Measurements from ENCODE around the gene HTRA1. TPM values are rescaled to one million over a fixed set of nuclear protein-coding genes. Genes with fewer than 3 reads are reported as not detected.

The HTRA1 gene
- total RNA-seq, 1 donor from 2014 or later = 17.0 TPM

- Mint-ChIP-seq H3K27ac (no peak overlapping the region), H3K9me3 (no peaks in the 10 kb centered on the region), H3K4me3 (no peak overlapping the region), H3K36me3 (no peaks in the 10 kb centered on the region), H3K4me1 (peaks cover 17% of the 10 kb centered on the region), H3K27me3 (ENCODE audit: insufficient read depth, low read depth) (peaks cover 11% of the 10 kb centered on the region)
- Histone ChIP-seq H3K27me3 (no peaks in the 10 kb centered on the region), H3K79me2 (ENCODE audit: low read depth) (no peaks in the 10 kb centered on the region), H3K4me2 (no peak overlapping the region), H3K9me3 (ENCODE audit: low read depth) (no peaks in the 10 kb centered on the region), H3K9ac (no peak overlapping the region), H3K4me1 (no peaks in the 10 kb centered on the region), H3K4me3 (no peak overlapping the region), H3F3A (ENCODE audit: low read depth) (no peaks in the 10 kb centered on the region), H3K36me3 (no peaks in the 10 kb centered on the region), H4K20me1 (ENCODE audit: low read depth) (no peaks in the 10 kb centered on the region), H3K27ac (no peak overlapping the region), H2AFZ (replicated peaks) (no peak overlapping the region)
- TF ChIP-seq, protein P1, sequence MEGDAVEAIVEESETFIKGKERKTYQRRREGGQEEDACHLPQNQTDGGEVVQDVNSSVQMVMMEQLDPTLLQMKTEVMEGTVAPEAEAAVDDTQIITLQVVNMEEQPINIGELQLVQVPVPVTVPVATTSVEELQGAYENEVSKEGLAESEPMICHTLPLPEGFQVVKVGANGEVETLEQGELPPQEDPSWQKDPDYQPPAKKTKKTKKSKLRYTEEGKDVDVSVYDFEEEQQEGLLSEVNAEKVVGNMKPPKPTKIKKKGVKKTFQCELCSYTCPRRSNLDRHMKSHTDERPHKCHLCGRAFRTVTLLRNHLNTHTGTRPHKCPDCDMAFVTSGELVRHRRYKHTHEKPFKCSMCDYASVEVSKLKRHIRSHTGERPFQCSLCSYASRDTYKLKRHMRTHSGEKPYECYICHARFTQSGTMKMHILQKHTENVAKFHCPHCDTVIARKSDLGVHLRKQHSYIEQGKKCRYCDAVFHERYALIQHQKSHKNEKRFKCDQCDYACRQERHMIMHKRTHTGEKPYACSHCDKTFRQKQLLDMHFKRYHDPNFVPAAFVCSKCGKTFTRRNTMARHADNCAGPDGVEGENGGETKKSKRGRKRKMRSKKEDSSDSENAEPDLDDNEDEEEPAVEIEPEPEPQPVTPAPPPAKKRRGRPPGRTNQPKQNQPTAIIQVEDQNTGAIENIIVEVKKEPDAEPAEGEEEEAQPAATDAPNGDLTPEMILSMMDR (IDR thresholded peaks at IDR 0.05) = no peak
- TF ChIP-seq EZH2phosphoT487 (IDR thresholded peaks at IDR 0.05) (no peak), EZH2 (IDR thresholded peaks at IDR 0.05) (no peak)
- DNase-seq (ENCODE audit: low spot score) = no peak
These were observed 52.9 kb downstream of the HTRA1 start for GRCh38 chr10:122514045-122514840.

DNA sequence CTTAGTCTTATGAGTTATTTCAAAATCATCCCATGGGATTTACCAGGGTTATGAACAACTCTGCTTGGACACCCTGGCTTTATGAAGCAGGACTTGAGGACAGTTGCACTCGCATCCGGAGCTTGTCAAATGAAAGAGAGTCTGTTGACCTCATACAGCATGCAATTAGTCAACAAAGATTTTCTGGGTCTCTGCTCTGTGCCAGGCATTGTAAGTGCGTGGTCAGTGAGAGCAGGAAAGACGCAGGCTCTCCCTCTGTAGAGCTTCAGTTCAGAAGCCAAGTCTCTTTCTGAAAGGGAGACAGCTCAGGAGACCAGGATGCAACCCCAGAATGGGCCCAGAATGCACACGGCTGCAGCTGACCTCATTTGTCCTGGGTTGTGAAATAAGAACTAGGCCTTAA is 53.7 kb downstream of the HTRA1 start:
- no peak overlapping the region for H3K4me3 ChIP-seq
- Mint-ChIP-seq H3K36me3 (no peaks in the 10 kb centered on the region), H3K9me3 (no peaks in the 10 kb centered on the region), H3K27me3 (ENCODE audit: insufficient read depth, low read depth) (peaks cover 11% of the 10 kb centered on the region), H3K4me3 (no peak overlapping the region), H3K27ac (no peak overlapping the region), H3K4me1 (peaks cover 15% of the 10 kb centered on the region)
- H3K79me2 ChIP-seq (ENCODE audit: low read depth) = no peaks in the 10 kb centered on the region
- H2AFZ ChIP-seq (replicated peaks) = no peak overlapping the region
- TF ChIP-seq EZH2phosphoT487 (IDR thresholded peaks at IDR 0.05) (no peak), EZH2 (IDR thresholded peaks at IDR 0.05) (no peak)
- TF ChIP-seq, protein P1 (IDR thresholded peaks at IDR 0.05) = no peak
- no peaks in the 10 kb centered on the region for H3K27me3 ChIP-seq
- no peaks in the 10 kb centered on the region for H3K36me3 ChIP-seq
- no peaks in the 10 kb centered on the region for H3K4me1 ChIP-seq
- no peaks in the 10 kb centered on the region for H3K9me3 ChIP-seq (ENCODE audit: low read depth)
- H4K20me1 ChIP-seq (ENCODE audit: low read depth) = no peaks in the 10 kb centered on the region
- DNase-seq (ENCODE audit: low spot score) = no peak
- H3K27ac ChIP-seq = no peak overlapping the region
- no peak overlapping the region for H3K9ac ChIP-seq
- no peak overlapping the region for H3K4me2 ChIP-seq
- no peaks in the 10 kb centered on the region for H3F3A ChIP-seq (ENCODE audit: low read depth)

DNA sequence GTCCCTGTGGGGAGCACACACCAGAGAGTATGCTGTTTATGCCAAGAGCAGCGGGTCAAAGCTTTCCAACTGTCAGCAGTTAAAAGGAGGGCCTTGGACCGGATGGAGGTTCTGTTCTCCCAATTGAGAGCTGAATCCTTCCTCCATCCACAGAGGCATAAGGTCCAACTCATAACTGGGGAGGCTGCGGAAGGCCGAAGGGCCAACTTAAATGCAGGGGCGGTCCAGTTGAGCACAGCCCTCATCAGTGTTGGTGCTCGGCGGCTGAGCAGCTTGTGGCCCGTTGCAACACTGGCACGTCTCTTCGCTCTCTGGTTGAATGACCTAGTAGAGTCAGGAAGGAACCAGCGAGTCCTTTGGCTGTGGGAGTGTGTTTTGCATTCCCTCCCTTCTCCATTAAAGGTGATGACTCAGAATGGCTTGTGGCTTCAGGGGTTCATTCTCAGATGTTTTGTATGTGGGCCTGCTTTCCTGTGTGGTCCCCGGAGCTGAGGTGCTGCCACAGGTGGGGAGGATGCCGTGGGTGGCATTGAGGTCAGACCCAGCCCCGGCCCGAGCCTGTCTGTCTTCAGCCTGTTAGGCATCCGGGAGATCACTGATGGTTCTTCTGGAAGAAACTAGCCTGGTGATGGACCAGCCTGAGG is 54.4 kb downstream of the HTRA1 start:
- no peaks in the 10 kb centered on the region for H3K27me3 ChIP-seq
- Mint-ChIP-seq H3K4me3 (no peak overlapping the region), H3K9me3 (no peaks in the 10 kb centered on the region), H3K4me1 (peaks cover 13% of the 10 kb centered on the region), H3K27ac (no peak overlapping the region), H3K36me3 (no peaks in the 10 kb centered on the region), H3K27me3 (ENCODE audit: insufficient read depth, low read depth) (peaks cover 11% of the 10 kb centered on the region)
- no peak for DNase-seq (ENCODE audit: low spot score)
- H3K4me3 ChIP-seq = no peak overlapping the region
- H4K20me1 ChIP-seq (ENCODE audit: low read depth) = no peaks in the 10 kb centered on the region
- no peak overlapping the region for H3K4me2 ChIP-seq
- no peak overlapping the region for H2AFZ ChIP-seq (replicated peaks)
- H3K4me1 ChIP-seq = no peaks in the 10 kb centered on the region
- H3K27ac ChIP-seq = no peak overlapping the region
- H3K36me3 ChIP-seq = no peaks in the 10 kb centered on the region
- H3K9ac ChIP-seq = no peak overlapping the region
- no peaks in the 10 kb centered on the region for H3F3A ChIP-seq (ENCODE audit: low read depth)
- H3K79me2 ChIP-seq (ENCODE audit: low read depth) = no peaks in the 10 kb centered on the region
- TF ChIP-seq, protein P1 (IDR thresholded peaks at IDR 0.05) = no peak
- TF ChIP-seq EZH2phosphoT487 (IDR thresholded peaks at IDR 0.05) (no peak), EZH2 (IDR thresholded peaks at IDR 0.05) (no peak)
- no peaks in the 10 kb centered on the region for H3K9me3 ChIP-seq (ENCODE audit: low read depth)

All from neural progenitor cell (in vitro differentiated cells).